Coronary artery (tissue), 2 donors: ENCODE measurements around the gene ELMOD1.

Experiments used
- DNase-seq: peaks from one replicate; pipeline ENCODE4 v3.0.0-alpha.2; 2017; ENCODE audit warnings: low spot score
- H3K27ac ChIP-seq, 2 donors: fragments of 200-600 bp; sonication (generic); one replicate each; pipeline ENCODE4 v1.5.1; 2016 to 2019
- H3K4me3 ChIP-seq: fragments of 200-600 bp; sonication (generic); 2 replicates; pipeline ENCODE4 v1.5.1; 2016; ENCODE audit warnings: mild to moderate bottlenecking, moderate library complexity
- CTCF ChIP-seq: fragments of 200-600 bp; sonication (generic); IDR thresholded peaks from one replicate; pipeline ENCODE4 v1.5.1; 2019; ENCODE audit warnings: antibody characterized with exemption

The ELMOD1 gene

GRCh38 chr11:107612445-107612844 lies 21.5 kb downstream of the ELMOD1 start:
- Histone ChIP-seq H3K27ac (no peak overlapping the region), H3K4me3 (no peak overlapping the region)
- TF ChIP-seq CTCF = no peak
- no peak for DNase-seq

- TF ChIP-seq CTCF = no peak
- DNase-seq = no peak
- no peak overlapping the region for H3K4me3 ChIP-seq
- no peak overlapping the region for H3K27ac ChIP-seq
Observed at GRCh38 chr11:107619926-107620325, 29.0 kb downstream of the ELMOD1 start.

- H3K27ac ChIP-seq = no peak overlapping the region
- DNase-seq = no peak
- H3K4me3 ChIP-seq = no peak overlapping the region
- no peak for TF ChIP-seq CTCF
Observed at GRCh38 chr11:107621081-107621480, 30.1 kb downstream of the ELMOD1 start.

- H3K27ac ChIP-seq = no peak overlapping the region
- H3K4me3 ChIP-seq = no peak overlapping the region
- no peak for TF ChIP-seq CTCF
- DNase-seq = no peak
Observed at GRCh38 chr11:107623183-107623582, 32.2 kb downstream of the ELMOD1 start.

GRCh38 chr11:107624983-107625684 lies 34.2 kb downstream of the ELMOD1 start:
- Histone ChIP-seq H3K4me3 (no peak overlapping the region), H3K27ac (no peak overlapping the region)
- DNase-seq = no peak
- no peak for TF ChIP-seq CTCF

- H3K4me3 ChIP-seq = no peak overlapping the region
- no peak overlapping the region for H3K27ac ChIP-seq
- DNase-seq = no peak
- no peak for TF ChIP-seq CTCF
Observed at GRCh38 chr11:107625685-107625989, 34.7 kb downstream of the ELMOD1 start.

GRCh38 chr11:107631043-107631442 lies 40.1 kb downstream of the ELMOD1 start:
- DNase-seq = no peak
- Histone ChIP-seq H3K4me3 (no peak overlapping the region), H3K27ac (no peak overlapping the region)
- TF ChIP-seq CTCF = no peak
